NCI-H748 (cell line): Measurements from ENCODE around the gene ZNF334.

Experiments used
- DNase-seq: peaks from one replicate; lab custom pipeline; 2025; ENCODE audit not compliant: unreplicated experiment; lab: John Stamatoyannopoulos, UW

Gene ZNF334

GRCh38 chr20:46512943-46513844, at the start of gene ZNF334:
ZNF334 (minus strand) TSS chr20:46513559; CDS start chr20:46512102, 1,457 bp downstream.
- DNase-seq, result peak; percentile 85

- DNase-seq, result peak; percentile 67
Measured at GRCh38 chr20:46562373-46563169, 49.2 kb upstream of the ZNF334 start.

- DNase-seq, result no peak
Measured at GRCh38 chr20:46562009-46562372, 48.6 kb upstream of the ZNF334 start.

GRCh38 chr20:46559685-46560440, 46.5 kb upstream of the ZNF334 start:
- DNase-seq, result no peak

GRCh38 chr20:46559001-46559400, 45.6 kb upstream of the ZNF334 start:
- no peak for DNase-seq

GRCh38 chr20:46558511-46558959, 45.2 kb upstream of the ZNF334 start:
- no peak for DNase-seq

- no peak for DNase-seq
Measured at GRCh38 chr20:46557231-46557956, 44.0 kb upstream of the ZNF334 start.

- no peak for DNase-seq
Measured at GRCh38 chr20:46555370-46555956, 42.1 kb upstream of the ZNF334 start.

- DNase-seq, result no peak
Measured at GRCh38 chr20:46554828-46555227, 41.5 kb upstream of the ZNF334 start.

GRCh38 chr20:46553926-46554325, 40.6 kb upstream of the ZNF334 start:
- DNase-seq, result no peak

GRCh38 chr20:46552460-46553420, 39.4 kb upstream of the ZNF334 start:
- no peak for DNase-seq

- no peak for DNase-seq
Measured at GRCh38 chr20:46551522-46552381, 38.4 kb upstream of the ZNF334 start.

GRCh38 chr20:46550461-46550860, 37.1 kb upstream of the ZNF334 start, which contains the start of gene OCSTAMP:
OCSTAMP (minus strand) TSS chr20:46550654; CDS start chr20:46550560, 94 bp downstream.
- no peak for DNase-seq

- no peak for DNase-seq
Measured at GRCh38 chr20:46549188-46549972, 36.0 kb upstream of the ZNF334 start.

GRCh38 chr20:46548688-46549087, 35.3 kb upstream of the ZNF334 start:
- DNase-seq, result no peak

- no peak for DNase-seq
Measured at GRCh38 chr20:46547995-46548394, 34.6 kb upstream of the ZNF334 start.

- no peak for DNase-seq
Measured at GRCh38 chr20:46546936-46547335, 33.6 kb upstream of the ZNF334 start.
